ENCODE results near the gene POC5. TPM values are rescaled to one million over a fixed set of nuclear protein-coding genes. Genes with fewer than 3 reads are reported as not detected.

The POC5 gene
- total RNA-seq, 2 donors from 2014 or later: 4.3 to 4.6 TPM

DNA sequence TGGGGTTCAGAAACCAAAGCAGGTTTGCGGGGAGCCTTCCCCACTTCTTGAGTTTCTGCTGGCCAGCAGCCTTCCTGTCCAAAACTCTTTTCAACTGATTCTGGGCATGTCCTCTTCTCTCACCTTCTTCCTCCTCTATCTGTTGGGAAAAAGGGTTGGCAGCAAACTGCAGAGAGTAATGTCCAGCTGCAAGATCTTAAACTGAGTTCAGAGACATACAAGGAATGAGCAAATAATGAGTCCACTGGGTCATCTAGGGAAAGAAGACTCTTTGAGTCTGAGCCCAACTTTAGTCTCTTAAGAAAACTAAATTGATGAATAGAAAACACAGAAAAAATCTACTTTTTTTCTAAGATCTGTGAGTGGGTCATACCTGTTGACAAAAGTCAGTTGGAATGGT, 89.4 kb downstream of the POC5 start:
- intact Hi-C loops (cut with DNase I): no loop called here
- ATAC-seq (no peak), DNase-seq (no peak)

GRCh38 chr5:75626959-75627358, 90.3 kb downstream of the POC5 start:
- intact Hi-C loops (cut with DNase I): no loop called here
- no peak for DNase-seq

More at GRCh38 chr5:75626959-75627358, 90.3 kb downstream of the POC5 start:
- ATAC-seq: no peak

Other genes starting within 250 kb of the POC5 start
- 10 to 100 TPM; 21.6 to 32.9 TPM for gene CERT1, start 205.8 kb downstream of the POC5 start, total RNA-seq
- gene POLK, start 205.5 kb downstream of the POC5 start, total RNA-seq: 10 to 100 TPM; 20.6 to 23.1 TPM
- under 1 TPM in 1 of 2 donors, not detected in 1; 0.21 TPM for gene ANKDD1B, start 106.0 kb downstream of the POC5 start, total RNA-seq